Pons (tissue), 1 donor: ENCODE results near the gene BNIP5.
"Not testable (repeated sequence)": the region's sequence is repeated elsewhere in the genome, so short reads cannot be mapped to it uniquely, and the experiment has no call there.

Experiments
- DNase-seq: peaks from one replicate; pipeline ENCODE4 v3.0.0-alpha.2; 2016; ENCODE audit warnings: low spot score

The BNIP5 gene

DNA sequence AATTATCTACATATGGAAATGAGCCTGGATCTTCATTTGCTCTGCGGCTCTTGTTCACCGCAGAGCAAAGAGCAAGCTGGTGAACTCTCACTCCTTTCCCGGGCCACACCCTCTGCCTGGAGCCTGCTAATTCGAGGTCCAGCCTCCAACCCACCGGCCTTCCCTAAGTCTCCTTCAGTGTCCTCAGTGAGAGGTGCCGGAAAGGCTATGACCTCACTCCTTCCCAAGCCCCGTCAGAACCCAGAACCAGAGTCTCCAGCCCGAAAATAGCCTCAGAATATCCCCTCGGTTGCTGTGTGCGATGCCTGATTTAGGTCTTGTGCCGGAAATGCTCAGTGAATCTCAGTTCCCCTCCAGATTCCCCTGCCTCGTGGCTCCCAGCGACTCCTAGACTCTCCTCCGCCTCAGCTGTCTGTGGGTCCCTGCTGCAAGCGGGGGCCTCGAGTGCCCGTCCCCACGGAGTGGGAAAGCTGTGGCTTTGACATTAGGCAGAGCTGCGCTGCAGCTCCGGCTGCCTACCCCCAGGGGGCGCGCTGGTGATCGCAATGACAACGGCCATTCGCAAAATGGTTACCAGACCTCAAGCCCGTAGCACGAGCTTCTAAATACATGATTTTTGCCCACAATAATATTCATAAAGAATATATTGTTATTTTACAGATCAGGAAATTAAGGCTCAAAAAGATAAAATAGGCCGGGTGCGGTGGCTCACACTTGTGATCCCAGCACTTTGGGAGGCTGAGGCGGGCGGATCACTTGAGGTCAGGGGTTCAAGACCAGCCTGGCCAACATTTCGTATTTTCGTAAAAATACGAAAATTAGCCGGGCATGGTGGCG is 4.1 kb upstream of the BNIP5 start:
- DNase-seq, result peak; percentile 47

- no peak for DNase-seq
These were observed 3.6 kb upstream of the BNIP5 start for GRCh38 chr6:36340306-36340617.

- no peak for DNase-seq
These were observed 2.5 kb upstream of the BNIP5 start for GRCh38 chr6:36339146-36339545.

- not testable (repeated sequence) for DNase-seq
These were observed 1.5 kb upstream of the BNIP5 start for GRCh38 chr6:36338223-36338622.

DNA sequence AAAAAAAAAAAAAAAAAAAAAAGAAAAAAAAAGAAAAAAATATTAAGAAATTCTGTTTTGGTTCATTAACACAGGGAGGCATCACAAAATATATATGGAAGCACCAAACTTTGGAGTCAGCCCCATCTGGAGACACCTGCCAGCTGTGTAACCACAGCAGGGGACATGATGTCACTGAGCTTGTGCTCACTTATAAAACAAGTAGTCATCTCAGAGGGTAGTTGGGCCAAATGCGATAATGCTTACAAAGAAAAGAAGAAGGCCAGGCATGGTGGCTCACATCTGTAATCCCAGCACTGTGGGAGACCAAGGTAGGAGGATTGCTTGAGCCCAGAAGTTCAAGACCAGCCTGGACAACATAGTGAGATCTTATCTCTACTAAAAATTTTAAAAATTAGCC is 1.1 kb upstream of the BNIP5 start:
- DNase-seq, result no peak

GRCh38 chr6:36336208-36336710 is 429 bp downstream of the BNIP5 start:
- DNase-seq, result no peak

GRCh38 chr6:36335465-36336207 is 1.1 kb downstream of the BNIP5 start:
- no peak for DNase-seq

GRCh38 chr6:36334832-36335459 is 1.7 kb downstream of the BNIP5 start:
- DNase-seq, result no peak

DNA sequence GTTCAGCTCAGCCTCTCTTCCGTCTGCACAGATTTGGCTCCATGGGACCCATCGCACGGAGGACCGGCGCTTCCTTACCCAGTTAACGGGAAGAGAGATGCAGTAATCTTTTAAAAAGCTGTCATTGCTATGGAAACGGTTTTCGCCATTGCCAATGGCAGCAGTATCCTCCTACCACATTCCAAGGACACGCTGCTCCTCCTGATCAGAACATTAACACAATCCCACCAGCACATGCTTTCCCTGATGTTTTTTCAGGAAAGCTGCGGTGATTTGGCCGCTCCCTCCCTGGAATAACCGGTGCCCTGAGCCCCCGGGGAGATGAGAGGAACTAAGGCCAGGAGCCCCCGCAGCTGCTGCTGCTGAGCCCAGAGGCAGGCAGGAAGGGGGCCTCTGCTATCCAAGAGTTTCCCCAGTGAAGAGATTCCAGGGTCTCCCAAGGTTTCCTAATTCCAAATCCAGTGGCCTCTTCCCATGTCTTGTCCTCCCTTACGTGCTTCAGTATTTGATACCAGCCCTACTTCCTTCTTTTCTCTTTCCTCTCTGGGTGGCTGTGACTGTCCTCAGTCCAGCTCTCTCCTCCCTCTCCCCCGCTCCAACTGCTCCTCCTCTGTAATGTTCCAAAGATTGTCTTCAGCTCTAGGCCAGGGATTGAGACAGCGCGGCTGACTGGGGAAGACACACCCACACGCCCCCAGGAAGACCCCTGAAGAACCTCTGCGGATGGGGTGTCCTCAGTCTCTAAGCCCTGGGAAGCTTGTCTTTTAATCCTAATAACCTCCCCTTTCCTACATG is 2.6 kb downstream of the BNIP5 start:
- no peak for DNase-seq

GRCh38 chr6:36333171-36333895 is 3.4 kb downstream of the BNIP5 start:
- no peak for DNase-seq

DNA sequence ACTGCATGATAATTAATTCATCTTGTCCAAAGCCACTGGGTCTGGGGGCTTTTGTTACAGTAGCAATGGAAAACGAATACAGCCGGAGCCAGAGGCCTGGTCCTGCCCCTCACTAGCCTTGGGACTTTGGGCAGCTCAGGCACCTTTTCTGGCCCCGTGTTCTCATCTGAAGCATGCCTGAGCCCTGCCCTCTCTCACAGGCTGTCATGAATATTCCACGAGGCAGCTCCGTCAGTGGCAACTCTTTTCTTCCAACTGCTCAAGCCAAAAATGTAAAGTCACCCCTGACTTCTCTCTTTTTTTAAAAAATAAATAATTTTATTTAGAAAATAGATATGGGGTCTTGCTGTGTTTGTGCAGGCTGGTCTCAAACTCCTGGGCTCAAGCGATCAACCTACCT is 5.3 kb downstream of the BNIP5 start:
- DNase-seq, result no peak

- no peak for DNase-seq
These were observed 6.3 kb downstream of the BNIP5 start for GRCh38 chr6:36330366-36330765.

GRCh38 chr6:36329798-36330291 is 6.8 kb downstream of the BNIP5 start:
- no peak for DNase-seq

GRCh38 chr6:36328600-36328999 is 8.1 kb downstream of the BNIP5 start:
- no peak for DNase-seq

GRCh38 chr6:36327919-36328236 is 8.8 kb downstream of the BNIP5 start:
- no peak for DNase-seq

GRCh38 chr6:36327226-36327918 is 9.3 kb downstream of the BNIP5 start:
- no peak for DNase-seq

DNA sequence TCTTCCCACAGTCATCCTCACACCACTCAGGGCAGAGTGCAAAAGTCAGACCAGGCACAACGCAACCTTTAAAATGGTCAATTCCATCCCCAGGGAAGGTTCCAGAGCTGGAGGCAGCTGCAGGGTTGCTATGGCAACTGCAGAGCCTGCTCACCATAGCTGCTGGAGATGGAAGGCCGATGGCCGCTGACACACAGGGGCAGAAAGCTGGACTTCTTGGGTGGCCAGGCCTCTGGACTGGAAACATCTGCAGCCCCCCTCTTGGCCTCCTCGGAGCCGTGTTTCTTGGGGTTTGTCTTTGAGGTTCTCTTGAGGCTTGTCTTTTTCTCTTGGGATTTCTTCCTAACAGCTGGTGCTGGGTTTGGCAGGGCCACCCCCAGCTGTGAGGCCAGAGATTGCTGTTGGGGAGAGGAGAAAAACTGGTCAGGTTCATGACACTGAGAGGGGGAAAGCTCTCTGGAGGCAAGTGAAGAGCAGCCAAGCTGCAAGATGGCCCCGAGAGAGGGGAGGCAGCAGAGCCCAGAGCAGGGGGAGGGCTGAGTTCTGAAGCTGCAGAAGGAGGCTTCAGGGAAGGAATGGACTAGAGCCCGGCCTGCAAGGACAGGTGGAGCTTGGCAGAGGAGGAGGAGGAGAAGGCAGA is 10.2 kb downstream of the BNIP5 start:
- peak; percentile 30 for DNase-seq

DNA sequence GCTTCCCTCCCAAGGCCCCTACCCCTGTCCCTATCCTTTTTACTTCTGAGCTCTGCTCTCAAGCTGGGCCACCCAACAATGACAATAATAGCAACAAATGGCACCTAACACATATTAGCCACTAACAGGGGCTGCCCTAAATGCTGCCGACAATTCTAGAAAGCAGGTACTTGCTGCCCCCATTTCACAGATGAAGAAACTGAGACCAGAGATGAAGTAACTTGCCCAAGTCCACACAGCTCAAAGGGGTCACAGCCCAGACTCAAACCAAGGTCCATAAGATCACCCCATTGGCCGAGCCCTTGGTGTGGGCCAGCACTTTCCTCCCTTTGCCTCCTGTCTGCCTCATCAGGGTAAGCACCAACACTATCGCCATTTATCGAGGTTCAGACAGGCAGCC is 12.0 kb downstream of the BNIP5 start:
- DNase-seq, result no peak

DNA sequence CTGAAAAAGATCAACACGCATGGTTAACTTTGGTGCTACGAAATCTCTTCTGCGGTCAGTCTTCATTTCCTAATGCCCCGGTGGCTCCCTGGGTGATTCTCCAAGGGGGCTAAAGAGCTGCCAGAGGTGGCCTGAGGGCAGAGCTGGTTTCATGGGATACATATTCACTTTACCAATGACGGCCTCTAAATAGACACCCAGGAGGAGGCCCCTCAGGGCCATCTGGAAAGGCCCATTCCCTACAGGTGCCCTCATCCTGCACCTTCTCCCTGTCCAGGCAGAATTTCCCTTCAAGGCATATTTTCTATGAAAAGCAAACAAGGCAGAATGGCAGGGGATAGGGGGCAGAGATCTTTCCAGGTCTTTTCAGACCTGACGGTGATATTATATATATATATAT is 12.5 kb downstream of the BNIP5 start:
- no peak for DNase-seq

DNA sequence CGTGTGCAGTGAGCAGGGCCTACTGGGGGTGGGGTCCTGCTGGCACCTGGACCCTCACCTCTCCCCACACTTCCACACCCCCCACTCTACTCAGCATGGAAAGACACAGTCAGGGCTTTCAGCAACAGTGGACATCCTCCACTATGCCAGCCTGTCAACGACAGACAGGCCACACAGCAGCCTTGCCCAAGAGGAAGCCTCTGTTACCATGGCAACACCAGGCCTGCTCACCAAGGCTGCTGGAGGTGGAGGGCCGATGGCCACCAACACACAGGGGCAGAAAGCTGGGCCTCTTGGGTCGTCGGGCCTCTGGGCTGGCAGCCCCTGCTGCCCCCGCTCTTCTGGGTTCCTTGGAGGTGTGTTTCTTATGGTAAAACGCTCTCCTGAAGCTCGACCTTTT is 13.6 kb downstream of the BNIP5 start:
- no peak for DNase-seq
